ENCODE data around the gene DR1.

DNA sequence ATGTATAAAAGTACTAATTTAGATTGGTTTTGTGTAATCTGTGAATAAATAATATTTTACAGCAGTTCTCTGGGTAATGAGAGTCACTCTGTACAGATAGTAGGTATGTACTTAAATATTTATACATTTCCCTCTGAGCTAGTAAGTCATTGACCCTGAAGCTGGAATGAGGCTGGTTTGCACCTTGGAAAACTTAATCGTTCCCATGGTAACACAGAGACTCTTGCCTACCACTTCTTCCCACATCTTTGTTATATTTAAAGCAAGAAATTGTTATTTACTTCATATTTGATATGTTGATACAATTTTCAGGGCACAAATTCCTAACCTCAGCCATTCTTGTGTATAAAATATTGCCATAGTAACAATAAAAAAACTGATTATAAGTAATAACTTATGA lies 13.3 kb upstream of the DR1 start:
- TF ChIP-seq POLR2A (IDR thresholded peaks at IDR 0.05) = no peak
- TF ChIP-seq, protein P1, sequence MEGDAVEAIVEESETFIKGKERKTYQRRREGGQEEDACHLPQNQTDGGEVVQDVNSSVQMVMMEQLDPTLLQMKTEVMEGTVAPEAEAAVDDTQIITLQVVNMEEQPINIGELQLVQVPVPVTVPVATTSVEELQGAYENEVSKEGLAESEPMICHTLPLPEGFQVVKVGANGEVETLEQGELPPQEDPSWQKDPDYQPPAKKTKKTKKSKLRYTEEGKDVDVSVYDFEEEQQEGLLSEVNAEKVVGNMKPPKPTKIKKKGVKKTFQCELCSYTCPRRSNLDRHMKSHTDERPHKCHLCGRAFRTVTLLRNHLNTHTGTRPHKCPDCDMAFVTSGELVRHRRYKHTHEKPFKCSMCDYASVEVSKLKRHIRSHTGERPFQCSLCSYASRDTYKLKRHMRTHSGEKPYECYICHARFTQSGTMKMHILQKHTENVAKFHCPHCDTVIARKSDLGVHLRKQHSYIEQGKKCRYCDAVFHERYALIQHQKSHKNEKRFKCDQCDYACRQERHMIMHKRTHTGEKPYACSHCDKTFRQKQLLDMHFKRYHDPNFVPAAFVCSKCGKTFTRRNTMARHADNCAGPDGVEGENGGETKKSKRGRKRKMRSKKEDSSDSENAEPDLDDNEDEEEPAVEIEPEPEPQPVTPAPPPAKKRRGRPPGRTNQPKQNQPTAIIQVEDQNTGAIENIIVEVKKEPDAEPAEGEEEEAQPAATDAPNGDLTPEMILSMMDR (IDR thresholded peaks at IDR 0.05 in 4 of 5, conservative IDR thresholded peaks at IDR 0.05 in 1 of 5) = no peak

All from gastrocnemius medialis (tissue), 4 donors.